NB4 (cell line): Measurements from ENCODE around the gene NUP98.

ENCODE experiments used
- DNase-seq: peaks from one replicate; pipeline ENCODE4 v3.0.0; 2010; ENCODE audit warnings: low read depth
- H3K4me3 ChIP-seq: one replicate; pipeline ENCODE4 v1.5.1; 2011; ENCODE audit warnings: mild to moderate bottlenecking, low read depth, low read length, moderate library complexity
- CTCF ChIP-seq: IDR thresholded peaks from one replicate; pipeline ENCODE4 v1.5.1; 2012; ENCODE audit warnings: low read depth, low read length
- MAX ChIP-seq: IDR thresholded peaks from 2 replicates; pipeline ENCODE4 v1.6.1; 2011; ENCODE audit warnings: low read depth, low read length
- MYC ChIP-seq: IDR thresholded peaks from 2 replicates; pipeline ENCODE4 v1.6.1; 2011; ENCODE audit warnings: low read depth, low read length
- POLR2A ChIP-seq: IDR thresholded peaks from 2 replicates; pipeline ENCODE4 v1.6.1; 2011; ENCODE audit warnings: mild to moderate bottlenecking; ENCODE audit not compliant: insufficient read length; ENCODE audit errors: extremely low read depth

Gene NUP98

GRCh38 chr11:3824714-3825472 lies 27.5 kb upstream of the NUP98 start:
- DNase-seq = peak; percentile 89
- no peak overlapping the region for H3K4me3 ChIP-seq
- TF ChIP-seq CTCF = peak; percentile 97
- TF ChIP-seq MAX = 0 out of 2 replicates have a peak, but pooled peaks have one; percentile 33
- peak; percentile 46; the same call in 1 of the 2 replicates for TF ChIP-seq MYC
- no peak for TF ChIP-seq POLR2A

GRCh38 chr11:3823762-3824506 lies 26.6 kb upstream of the NUP98 start:
- TF ChIP-seq MYC (no peak), MAX (no peak), CTCF (no peak), POLR2A (no peak)
- DNase-seq = no peak
- no peak overlapping the region for H3K4me3 ChIP-seq

GRCh38 chr11:3823303-3823702 lies 25.9 kb upstream of the NUP98 start:
- TF ChIP-seq MAX = no peak
- TF ChIP-seq CTCF = no peak
- no peak for DNase-seq
- no peak overlapping the region for H3K4me3 ChIP-seq

- TF ChIP-seq POLR2A = no peak
- DNase-seq = no peak
- no peak overlapping the region for H3K4me3 ChIP-seq
Measured at GRCh38 chr11:3822312-3822711, 25.0 kb upstream of the NUP98 start.

- no peak for DNase-seq
- H3K4me3 ChIP-seq = no peak overlapping the region
- TF ChIP-seq CTCF = no peak
- no peak for TF ChIP-seq MYC
- TF ChIP-seq POLR2A = no peak
- no peak for TF ChIP-seq MAX
Measured at GRCh38 chr11:3820971-3821370, 23.6 kb upstream of the NUP98 start.

GRCh38 chr11:3817181-3817800 lies 19.9 kb upstream of the NUP98 start:
- H3K4me3 ChIP-seq = no peak overlapping the region
- no peak for DNase-seq
- TF ChIP-seq CTCF (no peak), MYC (no peak), MAX (no peak), POLR2A (no peak)
